Astrocyte (in vitro differentiated cells and primary cell): ENCODE results near the gene PI4KA. TPM values are rescaled to one million over a fixed set of nuclear protein-coding genes. Genes with fewer than 3 reads are reported as not detected.
A peak's percentile ranks its signal among the peaks of the same experiment; 100 is the strongest.

ENCODE experiments used
- DNase-seq: peaks from one replicate; pipeline ENCODE4 v3.0.0-alpha.2; 2010; ENCODE audit warnings: low read depth
- FAIRE-seq: peaks from 2 replicates; lab custom pipeline; 2011; peaks lifted over from hg19 to GRCh38; lab: Jason Lieb, UNC
- H2AFZ ChIP-seq: 2 replicates; pipeline ENCODE4 v1.6.0; 2012; ENCODE audit warnings: low read depth, low read length, inconsistent platforms
- H3K27ac ChIP-seq: 2 replicates; pipeline ENCODE4 v1.5.1; 2011; ENCODE audit warnings: low read depth, low read length, inconsistent platforms
- H3K27me3 ChIP-seq: 2 replicates; pipeline ENCODE4 v1.6.0; 2011; ENCODE audit warnings: low read length, inconsistent platforms; ENCODE audit not compliant: insufficient read depth
- H3K36me3 ChIP-seq: 2 replicates; pipeline ENCODE4 v1.5.1; 2011; ENCODE audit warnings: low read length, inconsistent platforms; ENCODE audit not compliant: insufficient read depth
- H3K4me1 ChIP-seq: 2 replicates; pipeline ENCODE4 v1.5.1; 2011; ENCODE audit warnings: low read length, inconsistent platforms; ENCODE audit not compliant: insufficient read depth
- H3K4me2 ChIP-seq: 2 replicates; pipeline ENCODE4 v1.6.0; 2012; ENCODE audit warnings: low read length, inconsistent platforms
- H3K4me3 ChIP-seq: 2 replicates; pipeline ENCODE4 v1.5.1; 2011; ENCODE audit warnings: low read depth, mild to moderate bottlenecking, low read length, inconsistent platforms; ENCODE audit not compliant: insufficient read depth
- H3K79me2 ChIP-seq: 2 replicates; pipeline ENCODE4 v1.6.0; 2012; ENCODE audit warnings: mild to moderate bottlenecking, low read length, inconsistent platforms; ENCODE audit not compliant: insufficient read depth
- H3K9ac ChIP-seq: 2 replicates; pipeline ENCODE4 v1.6.0; 2012; ENCODE audit warnings: mild to moderate bottlenecking, low read length, inconsistent platforms
- H3K9me3 ChIP-seq: 2 replicates; pipeline ENCODE4 v1.5.1; 2012; ENCODE audit warnings: low read depth, mild to moderate bottlenecking, low read length, inconsistent platforms; ENCODE audit not compliant: insufficient read depth
- H4K20me1 ChIP-seq: 2 replicates; pipeline ENCODE4 v1.6.0; 2012; ENCODE audit warnings: low read length, inconsistent platforms; ENCODE audit not compliant: insufficient read depth
- H3K27ac Mint-ChIP-seq: one replicate; pipeline ENCODE4 v1.8.0; 2021; ENCODE audit warnings: mild to moderate bottlenecking, mixed read lengths; ENCODE audit not compliant: unreplicated experiment
- H3K27me3 Mint-ChIP-seq: one replicate; pipeline ENCODE4 v1.8.0; 2021; ENCODE audit warnings: low read depth, mixed read lengths; ENCODE audit not compliant: unreplicated experiment
- H3K36me3 Mint-ChIP-seq: one replicate; pipeline ENCODE4 v1.8.0; 2021; ENCODE audit warnings: low read depth, mixed read lengths; ENCODE audit not compliant: unreplicated experiment
- H3K4me1 Mint-ChIP-seq: one replicate; pipeline ENCODE4 v1.8.0; 2021; ENCODE audit warnings: low read depth, mixed read lengths; ENCODE audit not compliant: unreplicated experiment
- H3K4me3 Mint-ChIP-seq: one replicate; pipeline ENCODE4 v1.8.0; 2021; ENCODE audit warnings: mild to moderate bottlenecking, moderate library complexity, mixed read lengths; ENCODE audit not compliant: unreplicated experiment
- H3K9me3 Mint-ChIP-seq: one replicate; pipeline ENCODE4 v1.8.0; 2021; ENCODE audit warnings: mild to moderate bottlenecking, mixed read lengths; ENCODE audit not compliant: unreplicated experiment
- CTCF ChIP-seq: IDR thresholded peaks from 2 replicates; pipeline ENCODE4 v1.5.1; 2011; ENCODE audit warnings: low read depth, mild to moderate bottlenecking, inconsistent platforms, low read length, moderate library complexity; ENCODE audit not compliant: insufficient read depth
- EZH2 ChIP-seq: IDR thresholded peaks from 2 replicates; pipeline ENCODE4 v1.6.1; 2012; ENCODE audit warnings: mild to moderate bottlenecking, low read length, inconsistent platforms; ENCODE audit not compliant: insufficient read depth
- total RNA-seq: library from RNA; stranded (reverse); gene quantifications from 2 replicates; pipeline ENCODE4 v1.2.1, GENCODE V29; 2021

Gene PI4KA
- total RNA-seq, 1 donor from 2014 or later: 35.9 TPM

DNA sequence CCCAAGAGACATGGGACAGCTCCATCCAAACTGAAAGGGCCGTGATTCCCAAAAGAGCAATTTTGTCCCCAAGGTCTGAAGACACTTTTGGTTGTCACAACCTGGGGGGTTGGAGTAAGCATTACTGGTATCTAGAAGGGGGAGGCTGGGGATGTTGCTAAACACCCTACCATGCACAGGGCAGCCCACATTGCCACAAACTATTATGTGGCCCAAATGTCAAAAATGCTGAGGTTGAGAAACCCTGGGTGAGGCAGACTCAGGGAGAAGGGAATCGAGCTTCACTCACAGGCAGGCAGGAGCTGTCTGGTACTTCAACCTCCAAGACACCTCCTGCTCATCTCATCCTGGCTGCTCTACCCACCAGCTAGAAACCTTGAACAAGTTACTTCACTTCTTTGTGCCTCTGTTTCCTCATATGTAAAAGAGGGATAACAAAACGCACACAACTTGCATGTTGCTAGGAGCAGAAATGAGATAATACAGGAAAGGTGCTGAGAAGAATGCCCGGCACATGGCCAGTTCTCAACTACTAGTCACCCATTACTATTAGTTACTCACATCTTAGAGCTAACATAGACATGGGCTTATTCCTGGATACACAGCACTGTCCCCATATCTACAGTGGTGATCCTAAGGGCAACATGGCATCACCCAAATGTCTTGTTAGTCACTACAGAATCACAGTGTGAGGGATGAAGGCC lies 75.9 kb downstream of the PI4KA start:
- no peaks in the 10 kb centered on the region for H3K9me3 ChIP-seq
- no peak for DNase-seq
- H3K27me3 Mint-ChIP-seq: no peaks in the 10 kb centered on the region

DNA sequence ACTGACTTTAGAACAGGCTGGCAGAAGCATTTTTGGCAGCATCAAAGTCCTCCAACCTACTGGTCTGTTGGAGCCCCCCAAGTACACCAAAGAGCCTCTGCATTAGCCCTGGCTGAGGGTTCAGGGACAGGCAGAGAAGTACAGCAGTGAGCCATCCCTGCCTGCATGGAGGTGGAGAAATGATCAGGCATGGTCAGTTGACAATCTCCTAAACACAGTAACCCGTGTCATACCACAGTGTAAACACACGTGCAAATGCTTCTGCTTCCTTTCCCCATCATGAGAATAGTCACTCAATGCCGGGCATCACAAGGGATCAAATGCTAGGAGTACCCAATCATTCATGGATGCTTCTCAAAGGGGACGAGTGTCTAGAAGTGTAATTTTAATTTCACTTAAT lies 76.5 kb downstream of the PI4KA start:
- H3K4me3 Mint-ChIP-seq: no peak overlapping the region
- no peaks in the 10 kb centered on the region for H3K79me2 ChIP-seq
- H3K9ac ChIP-seq: no peak overlapping the region
- H3K4me1 ChIP-seq: peaks cover 46% of the 10 kb centered on the region
- no peak for FAIRE-seq
- H2AFZ ChIP-seq: no peak overlapping the region
- H3K4me3 ChIP-seq: no peak overlapping the region
- H3K4me1 Mint-ChIP-seq: peaks cover 10% of the 10 kb centered on the region
- H3K27me3 ChIP-seq: no peaks in the 10 kb centered on the region
- H4K20me1 ChIP-seq: no peaks in the 10 kb centered on the region
- TF ChIP-seq EZH2 (no peak), CTCF (no peak)
- no peaks in the 10 kb centered on the region for H3K9me3 Mint-ChIP-seq
- no peaks in the 10 kb centered on the region for H3K9me3 ChIP-seq
- H3K4me2 ChIP-seq: no peak overlapping the region
- no peak for DNase-seq
- H3K27me3 Mint-ChIP-seq: no peaks in the 10 kb centered on the region
- no peaks in the 10 kb centered on the region for H3K36me3 ChIP-seq
- peaks cover 12% of the 10 kb centered on the region for H3K36me3 Mint-ChIP-seq
- no peak overlapping the region for H3K27ac ChIP-seq
- no peak overlapping the region for H3K27ac Mint-ChIP-seq

More for the DNA sequence above, 75.9 kb downstream of the PI4KA start:
- Mint-ChIP-seq H3K9me3 (no peaks in the 10 kb centered on the region), H3K36me3 (peaks cover 14% of the 10 kb centered on the region), H3K4me3 (no peak overlapping the region), H3K4me1 (peaks cover 6% of the 10 kb centered on the region), H3K27ac (no peak overlapping the region)
- H3K4me2 ChIP-seq: no peak overlapping the region
- H3K9ac ChIP-seq: no peak overlapping the region
- no peak for TF ChIP-seq EZH2
- TF ChIP-seq CTCF: no peak
- H4K20me1 ChIP-seq: no peaks in the 10 kb centered on the region
- H3K4me3 ChIP-seq: no peak overlapping the region
- H3K4me1 ChIP-seq: peaks cover 41% of the 10 kb centered on the region
- peak overlapping the region; percentile 52 for H3K27ac ChIP-seq
- no peaks in the 10 kb centered on the region for H3K27me3 ChIP-seq
- H3K36me3 ChIP-seq: peaks cover 4% of the 10 kb centered on the region
- H3K79me2 ChIP-seq: no peaks in the 10 kb centered on the region
- no peak overlapping the region for H2AFZ ChIP-seq
- no peak for FAIRE-seq
